HCT116 (cell line): ENCODE data around the gene MRM1. TPM values are rescaled to one million over a fixed set of nuclear protein-coding genes. Genes with fewer than 3 reads are reported as not detected.

Source experiments
- ATAC-seq: fragments of 200-7000 bp; cut with Tn5 transposase; 2 replicates; pipeline ENCODE4 v1.9.1; 2020; ENCODE audit warnings: mild to moderate bottlenecking, moderate library complexity
- BruUV-seq: library from RNA; stranded (reverse); fragments of 400-500 nt; replicated peaks from 2 replicates; lab custom pipeline; 2021; lab: Mats Ljungman, UMichigan
- CTCF ChIA-PET: fragments of 300-600 bp; sonication (Branson Sonifier 250); formaldehyde crosslinking; loops from one replicate; lab custom pipeline; 2021; ENCODE audit warnings: antibody characterized with exemption; lab: Charles Lee
- POLR2A ChIA-PET: fragments of 300-600, 350-600 bp; sonication (Branson Sonifier 250); formaldehyde crosslinking; loops from one replicate; lab custom pipeline; 2021; ENCODE audit warnings: antibody characterized with exemption; lab: Charles Lee
- RAD21 ChIA-PET, 2 experiments: fragments of 300-600 bp; sonication (Branson Sonifier 250); formaldehyde crosslinking; loops; one replicate each; lab custom pipeline; 2023; ENCODE audit warnings: low total read pairs in 2 of 2; ENCODE audit not compliant: uncharacterized antibody in 2 of 2, unreplicated experiment in 2 of 2, low non-redundant PET in 1 of 2; lab: Charles Lee
- DNase-seq: peaks from one replicate; pipeline ENCODE4 v3.0.0-alpha.2; 2010; ENCODE audit warnings: low read depth, low spot score
- H2AFZ ChIP-seq: fragments of 200-600 bp; shearing (Covaris generic), sonication (generic); 2 replicates; pipeline ENCODE4 v1.6.1; 2017; ENCODE audit warnings: low read depth, mixed run types, mixed read lengths, antibody characterized with exemption, low read length; ENCODE audit not compliant: poor library complexity, severe bottlenecking
- H3K27ac ChIP-seq: 2 replicates; pipeline ENCODE4 v1.5.1; 2012; ENCODE audit warnings: low read depth, low read length
- H3K27me3 ChIP-seq: fragments of 200-600 bp; sonication (generic); 2 replicates; pipeline ENCODE4 v1.6.1; 2016; ENCODE audit warnings: mixed run types, low read length, mixed read lengths; ENCODE audit not compliant: insufficient read depth
- H3K36me3 ChIP-seq, 2 experiments: fragments of 200-500 bp in 1 of 2; fragments of 200-600 bp in 1 of 2; sonication (Bioruptor generic) in 1 of 2; sonication (generic) in 1 of 2; 2 replicates each; pipeline versions ENCODE4 v1.5.1 to v1.6.1; 2014 to 2016; ENCODE audit warnings: low read length in 2 of 2, inconsistent platforms in 1 of 2, mixed read lengths in 1 of 2, mixed run types in 1 of 2; ENCODE audit not compliant: insufficient read depth in 2 of 2, control insufficient read depth in 1 of 2
- H3K4me1 ChIP-seq, 2 experiments: fragments of 200-600 bp in 1 of 2; sonication (generic) in 1 of 2; 2 replicates each; pipeline versions ENCODE4 v1.5.1 to v1.6.1; 2012 to 2017; ENCODE audit warnings: low read length in 2 of 2, inconsistent platforms in 1 of 2, mild to moderate bottlenecking in 1 of 2, mixed read lengths in 1 of 2, mixed run types in 1 of 2, moderate library complexity in 1 of 2; ENCODE audit not compliant: insufficient read depth in 2 of 2, control insufficient read depth in 1 of 2
- H3K4me2 ChIP-seq: fragments of 200-600 bp; sonication (generic); 2 replicates; pipeline ENCODE4 v1.6.1; 2017; ENCODE audit warnings: mixed run types, low read length, mixed read lengths
- H3K4me3 ChIP-seq, 2 experiments: fragments of 200-600 bp in 1 of 2; sonication (generic) in 1 of 2; replicated peaks in 1 of 2; 2 replicates each; pipeline ENCODE4 v1.5.1; 2011 to 2016; ENCODE audit warnings: low read length in 2 of 2, control low read depth in 1 of 2, low read depth in 1 of 2, mild to moderate bottlenecking in 1 of 2, mixed read lengths in 1 of 2, mixed run types in 1 of 2
- H3K79me2 ChIP-seq: fragments of 200-600 bp; sonication (generic); 2 replicates; pipeline ENCODE4 v1.6.1; 2017; ENCODE audit warnings: mild to moderate bottlenecking, mixed run types, low read length, moderate library complexity, mixed read lengths; ENCODE audit not compliant: insufficient read depth
- H3K9ac ChIP-seq: fragments of 200-600 bp; sonication (generic); 2 replicates; pipeline ENCODE4 v1.6.1; 2016; ENCODE audit warnings: low read length, mixed read lengths
- H3K9me2 ChIP-seq: fragments of 200-600 bp; sonication (generic), shearing (Covaris generic); 2 replicates; pipeline ENCODE4 v1.6.1; 2017; ENCODE audit warnings: mixed run types, mild to moderate bottlenecking, moderate library complexity; ENCODE audit not compliant: insufficient read depth
- H3K9me3 ChIP-seq, 2 experiments: fragments of 200-500 bp in 1 of 2; fragments of 200-600 bp in 1 of 2; sonication (Bioruptor generic) in 1 of 2; sonication (generic) in 1 of 2; 2 replicates each; pipeline ENCODE4 v1.6.1; 2014 to 2017; ENCODE audit warnings: low read length in 2 of 2, mixed read lengths in 2 of 2, inconsistent platforms in 1 of 2, low read depth in 1 of 2, mild to moderate bottlenecking in 1 of 2, mixed run types in 1 of 2, moderate library complexity in 1 of 2; ENCODE audit not compliant: control insufficient read depth in 1 of 2, insufficient read depth in 1 of 2
- H4K20me1 ChIP-seq: fragments of 200-600 bp; sonication (generic), shearing (Covaris generic); 2 replicates; pipeline ENCODE4 v1.6.1; 2017; ENCODE audit warnings: mixed run types, mild to moderate bottlenecking, moderate library complexity; ENCODE audit not compliant: insufficient read depth
- ATF3 ChIP-seq: IDR thresholded peaks from 2 replicates; pipeline ENCODE4 v1.6.1; 2012
- CEBPB ChIP-seq: IDR thresholded peaks from 2 replicates; pipeline ENCODE4 v1.6.1; 2012; ENCODE audit warnings: low read depth
- EGR1 ChIP-seq: IDR thresholded peaks from 2 replicates; pipeline ENCODE4 v1.6.1; 2012; ENCODE audit warnings: low read depth
- ELF1 ChIP-seq: IDR thresholded peaks from 2 replicates; pipeline ENCODE4 v1.6.1; 2012; ENCODE audit warnings: low read depth, borderline replicate concordance
- EZH2 ChIP-seq: fragments of 200-600 bp; sonication (generic); IDR thresholded peaks from 2 replicates; pipeline ENCODE4 v1.6.1; 2017; ENCODE audit warnings: antibody characterized with exemption, mixed run types
- EZH2phosphoT487 ChIP-seq: fragments of 200-600 bp; IDR thresholded peaks from 2 replicates; pipeline ENCODE4 v1.6.1; 2018; ENCODE audit warnings: antibody characterized with exemption, borderline replicate concordance
- MAX ChIP-seq: IDR thresholded peaks from 2 replicates; pipeline ENCODE4 v1.6.1; 2012
- POLR2A ChIP-seq: IDR thresholded peaks from 2 replicates; pipeline ENCODE4 v1.7.0; 2011; ENCODE audit warnings: borderline replicate concordance; ENCODE audit not compliant: insufficient read depth, insufficient read length; ENCODE audit errors: extremely low read depth
- POLR2AphosphoS5 ChIP-seq: IDR thresholded peaks from 2 replicates; pipeline ENCODE4 v1.6.1; 2011; ENCODE audit warnings: mild to moderate bottlenecking, low read depth, low read length, moderate library complexity
- RAD21 ChIP-seq: IDR thresholded peaks from 2 replicates; pipeline ENCODE4 v1.6.1; 2012; ENCODE audit warnings: low read depth, mild to moderate bottlenecking
- SIN3A ChIP-seq: IDR thresholded peaks from 2 replicates; pipeline ENCODE4 v1.6.1; 2012; ENCODE audit warnings: low read depth
- SP1 ChIP-seq: IDR thresholded peaks from 2 replicates; pipeline ENCODE4 v1.6.1; 2012; ENCODE audit warnings: low read depth
- TCF7L2 ChIP-seq: IDR thresholded peaks from 2 replicates; pipeline ENCODE4 v1.7.0; 2011; ENCODE audit warnings: borderline replicate concordance, inconsistent platforms; ENCODE audit not compliant: insufficient read depth, insufficient read length; ENCODE audit errors: extremely low read depth
- YY1 ChIP-seq: IDR thresholded peaks from 2 replicates; pipeline ENCODE4 v1.6.1; 2011; ENCODE audit warnings: low read length, low read depth, moderate library complexity, mild to moderate bottlenecking; ENCODE audit not compliant: insufficient replicate concordance; ENCODE audit errors: extremely low read depth
- ZFX ChIP-seq: fragments of 450-650 bp; IDR thresholded peaks from 2 replicates; pipeline ENCODE4 v1.6.1; 2017
- intact Hi-C: fragments of 100-400 bp; cut with micrococcal nuclease; formaldehyde crosslinking; loops from 2 replicates; pipeline ENCODE4 v1.10.0; 2022
- total RNA-seq: library from RNA; stranded (reverse); gene quantifications from one replicate; pipeline ENCODE4 v1.2.1, GENCODE V29; 2021; ENCODE audit not compliant: unreplicated experiment
- TF ChIP-seq, protein P1 (sequence below): IDR thresholded peaks from 2 replicates; pipeline ENCODE4 v1.6.1; 2012; ENCODE audit warnings: low read depth
- TF ChIP-seq, protein P2 (sequence below), 3 experiments: fragments of 200-600 bp in 1 of 3; sonication (generic) in 1 of 3; IDR thresholded peaks in 2 of 3; conservative IDR thresholded peaks in 1 of 3; 2 replicates each; pipeline ENCODE4 v1.5.1; 2012 to 2017; ENCODE audit warnings: low read depth in 2 of 3, low read length in 2 of 3, antibody characterized with exemption in 1 of 3, borderline replicate concordance in 1 of 3, control low read depth in 1 of 3, mild to moderate bottlenecking in 1 of 3, mixed read lengths in 1 of 3, mixed run types in 1 of 3, moderate library complexity in 1 of 3; ENCODE audit not compliant: insufficient read depth in 1 of 3

The MRM1 gene
- total RNA-seq, 1 experiment from 2014 or later: 14.5 TPM

GRCh38 chr17:36650096-36650775, 48.9 kb downstream of the MRM1 start:
- no peak for ATAC-seq
- no TSS peak for BruUV-seq
- Histone ChIP-seq H3K36me3 (no peaks in the 10 kb centered on the region), H3K27ac (no peak overlapping the region), H3K4me1 (peaks cover 5 to 7% of the 10 kb centered on the region in 2 experiments), H3K9me3 (no peaks in the 10 kb centered on the region), H4K20me1 (no peaks in the 10 kb centered on the region), H3K4me3 (no peak overlapping the region), H3K79me2 (no peaks in the 10 kb centered on the region), H3K9ac (no peak overlapping the region), H2AFZ (no peak overlapping the region), H3K9me2 (no peaks in the 10 kb centered on the region)
- ChIA-PET RAD21 (no interaction called here), POLR2A (no interaction called here), CTCF (no interaction called here)
- intact Hi-C loops: no loop called here
- TF ChIP-seq, protein P1, sequence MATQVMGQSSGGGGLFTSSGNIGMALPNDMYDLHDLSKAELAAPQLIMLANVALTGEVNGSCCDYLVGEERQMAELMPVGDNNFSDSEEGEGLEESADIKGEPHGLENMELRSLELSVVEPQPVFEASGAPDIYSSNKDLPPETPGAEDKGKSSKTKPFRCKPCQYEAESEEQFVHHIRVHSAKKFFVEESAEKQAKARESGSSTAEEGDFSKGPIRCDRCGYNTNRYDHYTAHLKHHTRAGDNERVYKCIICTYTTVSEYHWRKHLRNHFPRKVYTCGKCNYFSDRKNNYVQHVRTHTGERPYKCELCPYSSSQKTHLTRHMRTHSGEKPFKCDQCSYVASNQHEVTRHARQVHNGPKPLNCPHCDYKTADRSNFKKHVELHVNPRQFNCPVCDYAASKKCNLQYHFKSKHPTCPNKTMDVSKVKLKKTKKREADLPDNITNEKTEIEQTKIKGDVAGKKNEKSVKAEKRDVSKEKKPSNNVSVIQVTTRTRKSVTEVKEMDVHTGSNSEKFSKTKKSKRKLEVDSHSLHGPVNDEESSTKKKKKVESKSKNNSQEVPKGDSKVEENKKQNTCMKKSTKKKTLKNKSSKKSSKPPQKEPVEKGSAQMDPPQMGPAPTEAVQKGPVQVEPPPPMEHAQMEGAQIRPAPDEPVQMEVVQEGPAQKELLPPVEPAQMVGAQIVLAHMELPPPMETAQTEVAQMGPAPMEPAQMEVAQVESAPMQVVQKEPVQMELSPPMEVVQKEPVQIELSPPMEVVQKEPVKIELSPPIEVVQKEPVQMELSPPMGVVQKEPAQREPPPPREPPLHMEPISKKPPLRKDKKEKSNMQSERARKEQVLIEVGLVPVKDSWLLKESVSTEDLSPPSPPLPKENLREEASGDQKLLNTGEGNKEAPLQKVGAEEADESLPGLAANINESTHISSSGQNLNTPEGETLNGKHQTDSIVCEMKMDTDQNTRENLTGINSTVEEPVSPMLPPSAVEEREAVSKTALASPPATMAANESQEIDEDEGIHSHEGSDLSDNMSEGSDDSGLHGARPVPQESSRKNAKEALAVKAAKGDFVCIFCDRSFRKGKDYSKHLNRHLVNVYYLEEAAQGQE: no peak
- TF ChIP-seq CEBPB (no peak), POLR2A (no peak), EZH2phosphoT487 (no peak), MAX (no peak), YY1 (no peak), EGR1 (no peak), RAD21 (no peak), SP1 (no peak), ATF3 (no peak), ELF1 (no peak), TCF7L2 (no peak), ZFX (no peak), POLR2AphosphoS5 (no peak), SIN3A (no peak), EZH2 (no peak)
- TF ChIP-seq, protein P2, sequence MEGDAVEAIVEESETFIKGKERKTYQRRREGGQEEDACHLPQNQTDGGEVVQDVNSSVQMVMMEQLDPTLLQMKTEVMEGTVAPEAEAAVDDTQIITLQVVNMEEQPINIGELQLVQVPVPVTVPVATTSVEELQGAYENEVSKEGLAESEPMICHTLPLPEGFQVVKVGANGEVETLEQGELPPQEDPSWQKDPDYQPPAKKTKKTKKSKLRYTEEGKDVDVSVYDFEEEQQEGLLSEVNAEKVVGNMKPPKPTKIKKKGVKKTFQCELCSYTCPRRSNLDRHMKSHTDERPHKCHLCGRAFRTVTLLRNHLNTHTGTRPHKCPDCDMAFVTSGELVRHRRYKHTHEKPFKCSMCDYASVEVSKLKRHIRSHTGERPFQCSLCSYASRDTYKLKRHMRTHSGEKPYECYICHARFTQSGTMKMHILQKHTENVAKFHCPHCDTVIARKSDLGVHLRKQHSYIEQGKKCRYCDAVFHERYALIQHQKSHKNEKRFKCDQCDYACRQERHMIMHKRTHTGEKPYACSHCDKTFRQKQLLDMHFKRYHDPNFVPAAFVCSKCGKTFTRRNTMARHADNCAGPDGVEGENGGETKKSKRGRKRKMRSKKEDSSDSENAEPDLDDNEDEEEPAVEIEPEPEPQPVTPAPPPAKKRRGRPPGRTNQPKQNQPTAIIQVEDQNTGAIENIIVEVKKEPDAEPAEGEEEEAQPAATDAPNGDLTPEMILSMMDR (IDR thresholded peaks at IDR 0.05 in 2 of 3, conservative IDR thresholded peaks at IDR 0.05 in 1 of 3; ENCODE audit: borderline replicate concordance in 1 of 3, insufficient read depth in 1 of 3, low read depth in 2 of 3, low read length in 2 of 3): no peak
- TF ChIP-seq, all 23 proteins: peak for 0
- no peaks in the 10 kb centered on the region for H3K27me3 ChIP-seq
- DNase-seq: no peak
- no peak overlapping the region for H3K4me2 ChIP-seq
